SIG-M5 (cell line): Measurements from ENCODE around the gene OMG.
A peak's percentile ranks its signal among the peaks of the same experiment; 100 is the strongest.
"Not testable (repeated sequence)": the region's sequence is repeated elsewhere in the genome, so short reads cannot be mapped to it uniquely, and the experiment has no call there.

Experiments used
- DNase-seq: peaks from one replicate; lab custom pipeline; 2025; lab: John Stamatoyannopoulos, UW

OMG gene, protein sequence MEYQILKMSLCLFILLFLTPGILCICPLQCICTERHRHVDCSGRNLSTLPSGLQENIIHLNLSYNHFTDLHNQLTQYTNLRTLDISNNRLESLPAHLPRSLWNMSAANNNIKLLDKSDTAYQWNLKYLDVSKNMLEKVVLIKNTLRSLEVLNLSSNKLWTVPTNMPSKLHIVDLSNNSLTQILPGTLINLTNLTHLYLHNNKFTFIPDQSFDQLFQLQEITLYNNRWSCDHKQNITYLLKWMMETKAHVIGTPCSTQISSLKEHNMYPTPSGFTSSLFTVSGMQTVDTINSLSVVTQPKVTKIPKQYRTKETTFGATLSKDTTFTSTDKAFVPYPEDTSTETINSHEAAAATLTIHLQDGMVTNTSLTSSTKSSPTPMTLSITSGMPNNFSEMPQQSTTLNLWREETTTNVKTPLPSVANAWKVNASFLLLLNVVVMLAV

GRCh38 chr17:31297090-31297489, at the start of gene OMG:
OMG (minus strand) TSS chr17:31297239; CDS start chr17:31296331, 908 bp downstream.
- DNase-seq = no peak

DNA sequence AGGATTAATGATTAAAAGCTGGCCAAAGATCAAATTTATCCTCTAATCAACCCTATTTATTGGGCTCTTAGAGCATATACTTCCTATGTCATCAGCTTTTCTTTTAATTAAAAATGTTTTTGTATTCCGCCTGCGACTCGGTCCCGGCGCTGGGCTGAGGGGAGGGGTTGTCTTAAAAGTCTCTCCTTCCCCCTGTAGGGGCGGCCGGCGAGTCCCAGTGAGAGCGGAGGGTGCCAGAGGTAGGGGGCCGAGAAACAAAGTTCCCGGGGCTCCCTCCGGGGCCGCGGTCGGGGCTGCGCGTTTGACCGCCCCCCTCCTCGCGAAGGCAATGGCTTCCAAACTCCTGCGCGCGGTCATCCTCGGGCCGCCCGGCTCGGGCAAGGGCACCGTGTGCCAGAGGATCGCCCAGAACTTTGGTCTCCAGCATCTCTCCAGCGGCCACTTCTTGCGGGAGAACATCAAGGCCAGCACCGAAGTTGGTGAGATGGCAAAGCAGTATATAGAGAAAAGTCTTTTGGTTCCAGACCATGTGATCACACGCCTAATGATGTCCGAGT, 48.2 kb upstream of the OMG start:
- DNase-seq = not testable (repeated sequence)

GRCh38 chr17:31339906-31340661, 43.0 kb upstream of the OMG start:
- no peak for DNase-seq

- DNase-seq = no peak
Observed at GRCh38 chr17:31329221-31329620, 32.2 kb upstream of the OMG start.

DNA sequence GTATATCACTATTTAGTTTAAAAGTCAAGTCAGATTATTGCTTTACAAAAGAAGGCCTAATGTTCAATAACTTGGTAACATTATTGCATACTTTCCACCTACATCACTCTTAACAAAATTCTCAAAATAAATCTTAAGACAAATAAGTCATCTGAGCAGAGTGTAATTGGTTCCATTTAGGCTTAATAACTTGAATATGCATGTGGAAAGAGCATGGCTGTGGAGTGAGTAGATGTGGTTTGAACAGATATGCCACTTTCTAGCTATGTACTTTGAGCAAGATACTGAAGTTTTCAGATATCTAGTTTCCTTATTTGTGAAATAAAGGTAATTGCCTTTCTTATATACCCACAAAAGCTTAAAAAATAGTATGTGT, 31.1 kb upstream of the OMG start:
- no peak for DNase-seq

DNA sequence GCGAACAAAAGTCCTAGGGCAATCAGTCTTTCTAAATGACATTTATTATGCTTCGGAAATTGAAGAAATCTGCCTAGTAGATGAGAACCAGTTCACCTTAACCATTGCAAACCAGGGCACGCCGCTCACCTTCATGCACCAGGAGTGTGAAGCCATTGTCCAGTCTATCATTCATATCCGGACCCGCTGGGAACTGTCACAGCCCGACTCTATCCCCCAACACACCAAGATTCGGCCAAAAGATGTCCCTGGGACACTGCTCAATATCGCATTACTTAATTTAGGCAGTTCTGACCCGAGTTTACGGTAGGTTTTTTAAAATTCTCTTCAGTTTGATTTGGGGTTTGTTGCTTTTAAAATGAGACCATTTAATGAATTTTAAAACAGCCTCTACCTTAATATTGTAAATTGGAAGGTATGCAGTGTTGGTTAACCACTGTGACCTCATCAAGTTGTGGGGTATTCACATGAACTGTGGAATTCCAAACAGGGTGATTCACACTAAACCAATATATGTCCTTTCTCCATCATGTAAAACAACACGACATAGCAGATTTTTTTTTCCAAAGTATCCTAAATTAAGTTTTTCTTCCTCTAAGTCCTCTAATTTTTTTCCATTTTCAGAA, 30.6 kb upstream of the OMG start:
- no peak for DNase-seq

GRCh38 chr17:31323551-31323950, 26.5 kb upstream of the OMG start:
- DNase-seq = no peak

GRCh38 chr17:31321966-31322365, 24.9 kb upstream of the OMG start:
- DNase-seq = no peak

- DNase-seq = peak; percentile 94
Observed at GRCh38 chr17:31321481-31321880, 24.4 kb upstream of the OMG start, which contains the start of gene EVI2A. EVI2A (minus strand) TSS chr17:31321622; CDS start chr17:31319013, 2,609 bp downstream.

GRCh38 chr17:31320791-31321190, 23.8 kb upstream of the OMG start:
- DNase-seq = no peak

DNA sequence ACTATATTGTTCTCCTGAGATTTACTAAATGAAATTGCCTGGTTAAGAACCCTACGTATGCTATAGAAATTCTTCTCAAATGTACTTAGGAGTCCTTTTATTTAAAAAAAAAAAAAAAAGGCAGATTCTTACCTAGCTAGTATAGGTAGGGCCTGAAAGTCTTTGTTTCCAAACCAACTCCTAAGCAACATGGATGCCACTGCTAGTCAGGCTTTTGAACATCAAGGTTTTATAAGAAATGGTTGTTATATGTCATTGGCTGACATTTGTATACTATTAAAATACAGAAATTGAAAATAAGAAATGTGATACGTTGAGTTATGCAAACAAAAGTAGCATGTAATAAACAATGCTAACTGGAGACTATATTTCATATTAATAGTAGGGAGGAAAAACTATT, 23.2 kb upstream of the OMG start:
- no peak for DNase-seq

DNA sequence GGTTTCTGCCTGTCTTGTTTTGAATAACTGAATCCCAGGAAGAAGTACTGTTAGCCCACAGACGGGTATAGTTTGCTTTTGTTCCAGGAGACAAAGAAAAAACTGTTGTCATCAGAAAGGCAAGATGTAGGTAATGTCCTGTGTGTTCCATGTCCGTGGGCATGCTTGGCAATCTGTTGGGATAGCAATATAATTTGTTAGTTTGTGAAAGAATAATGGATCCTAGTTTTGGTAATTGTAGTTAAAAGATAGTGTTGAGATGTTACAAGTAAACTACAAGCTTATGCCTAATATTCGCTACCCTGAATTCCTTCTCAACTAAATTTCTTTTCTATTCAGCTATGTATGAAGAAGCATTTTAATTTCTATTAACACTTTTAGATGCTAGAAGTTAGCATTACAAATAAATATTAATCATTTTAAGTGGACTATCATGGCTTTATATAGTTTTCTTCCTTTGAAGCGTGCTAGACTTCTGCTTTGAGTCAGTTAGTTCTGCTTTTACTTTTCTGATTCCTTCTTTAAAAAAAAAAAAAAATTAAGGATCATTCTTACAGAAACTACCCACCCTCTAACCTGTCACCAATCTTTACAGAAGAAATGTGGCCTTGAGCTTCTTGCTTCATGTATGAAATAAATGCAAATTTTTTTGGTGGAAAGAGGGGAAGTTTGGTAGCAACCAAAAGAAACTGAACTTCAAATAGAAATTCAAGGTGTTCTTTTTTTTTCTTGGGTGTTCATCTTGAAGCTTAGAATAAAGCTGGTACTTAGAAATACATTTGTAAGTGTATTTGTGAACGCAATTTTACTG, 22.0 kb upstream of the OMG start:
- no peak for DNase-seq

DNA sequence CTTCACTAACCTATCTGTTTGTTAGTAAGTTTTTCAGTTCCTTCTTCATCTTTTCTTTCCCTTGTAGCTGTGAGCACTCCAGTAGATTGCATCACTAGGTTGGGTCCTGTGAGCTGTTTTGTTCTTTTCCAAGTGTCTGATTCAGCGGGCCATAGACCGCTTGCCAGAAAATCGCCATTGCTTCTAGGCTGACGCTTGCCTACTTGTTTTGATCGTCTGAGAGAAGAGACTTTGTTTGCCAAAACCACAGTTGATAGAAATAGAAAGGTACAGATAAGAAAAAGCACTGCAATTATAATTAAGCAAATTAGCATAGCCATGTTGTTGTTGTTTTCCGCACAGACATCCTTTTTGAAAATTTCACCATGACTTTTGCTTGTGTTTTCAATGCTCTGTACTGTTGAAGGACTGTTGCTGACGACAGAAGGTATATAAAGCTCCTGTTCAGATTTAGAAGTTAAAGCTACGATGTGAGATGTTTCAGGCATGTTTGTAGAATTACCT, 21.3 kb upstream of the OMG start:
- DNase-seq = peak; percentile 69

- no peak for DNase-seq
Observed at GRCh38 chr17:31314782-31315100, 17.7 kb upstream of the OMG start.

DNA sequence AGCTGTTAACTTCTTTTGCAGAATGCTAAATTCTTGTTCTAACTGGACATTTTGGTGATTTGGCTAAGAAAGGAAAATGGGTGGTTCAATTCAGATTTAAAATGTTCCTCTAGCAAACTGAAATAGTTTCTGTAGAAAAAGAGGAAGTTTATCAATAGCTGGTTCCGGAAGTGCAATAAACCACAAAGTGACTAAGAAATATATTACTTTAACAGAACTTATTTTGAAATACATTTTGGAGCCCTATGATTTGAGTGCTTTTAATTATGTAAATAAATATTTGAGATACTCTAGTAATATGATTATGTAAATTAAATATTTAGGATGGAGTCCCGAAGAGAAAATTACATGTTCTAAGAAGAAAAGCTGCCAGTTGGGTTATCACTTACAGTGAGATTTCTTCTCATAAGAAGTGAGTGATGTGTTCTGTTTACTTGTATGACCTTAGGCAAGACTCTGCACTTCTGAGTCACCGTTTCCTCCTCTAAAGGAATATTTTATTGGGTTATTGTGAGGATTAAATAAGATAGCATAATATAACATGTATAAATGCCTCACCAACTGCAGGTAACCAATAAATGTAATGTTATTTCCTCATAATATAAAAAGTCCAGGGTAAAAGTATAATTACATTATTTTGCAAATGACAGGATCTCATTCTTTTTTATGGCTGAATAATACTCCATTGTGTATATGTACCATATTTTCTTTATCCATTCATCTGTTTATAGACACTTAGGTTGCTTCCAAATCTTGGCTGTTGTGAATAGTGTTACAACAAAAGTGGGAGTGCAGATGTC, 17.1 kb upstream of the OMG start, which contains the start of gene EVI2B:
Gene EVI2B, minus strand, starts transcription at position 73 of the 800 bp plus-strand sequence. CDS start 8,445 bp downstream, outside the sequence.
- DNase-seq = peak; percentile 92

GRCh38 chr17:31312223-31312622, 15.2 kb upstream of the OMG start:
- not testable (repeated sequence) for DNase-seq

- no peak for DNase-seq
Observed at GRCh38 chr17:31311526-31311925, 14.5 kb upstream of the OMG start.

GRCh38 chr17:31310886-31311285, 13.8 kb upstream of the OMG start:
- no peak for DNase-seq

DNA sequence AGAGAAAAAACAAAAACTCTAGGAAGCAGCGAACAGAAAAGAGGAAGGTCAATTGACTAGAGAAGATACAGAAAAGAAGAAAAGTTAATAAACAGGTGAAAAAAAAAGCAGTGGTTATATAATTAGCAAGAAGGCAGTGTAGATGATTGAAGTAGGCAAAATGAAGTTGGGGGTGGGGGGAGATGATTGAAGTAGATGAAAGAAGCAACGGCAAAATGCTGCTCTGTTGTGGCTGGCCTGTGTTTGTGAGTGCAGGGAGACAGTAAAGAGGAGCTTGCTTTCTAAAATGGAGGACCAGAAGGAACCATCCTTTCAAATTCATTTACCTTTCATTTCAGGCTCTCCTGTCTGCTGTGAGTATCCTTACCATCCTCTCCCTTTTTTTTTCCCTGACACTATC, 13.2 kb upstream of the OMG start:
- DNase-seq = no peak

- peak; percentile 95 for DNase-seq
Observed at GRCh38 chr17:31309556-31309955, 12.5 kb upstream of the OMG start.
